Epithelial cell of prostate (primary cell): ENCODE results near the gene KCNK13.
"Not testable (repeated sequence)": the region's sequence is repeated elsewhere in the genome, so short reads cannot be mapped to it uniquely, and the experiment has no call there.

Experiments used
- DNase-seq: peaks from one replicate; pipeline ENCODE4 v3.0.0-alpha.2; 2011; ENCODE audit warnings: low read depth, low spot score
- H3K27ac ChIP-seq: fragments of 450-650 bp; 2 replicates; pipeline ENCODE4 v1.5.1; 2017; ENCODE audit warnings: mild to moderate bottlenecking

Gene KCNK13

DNA sequence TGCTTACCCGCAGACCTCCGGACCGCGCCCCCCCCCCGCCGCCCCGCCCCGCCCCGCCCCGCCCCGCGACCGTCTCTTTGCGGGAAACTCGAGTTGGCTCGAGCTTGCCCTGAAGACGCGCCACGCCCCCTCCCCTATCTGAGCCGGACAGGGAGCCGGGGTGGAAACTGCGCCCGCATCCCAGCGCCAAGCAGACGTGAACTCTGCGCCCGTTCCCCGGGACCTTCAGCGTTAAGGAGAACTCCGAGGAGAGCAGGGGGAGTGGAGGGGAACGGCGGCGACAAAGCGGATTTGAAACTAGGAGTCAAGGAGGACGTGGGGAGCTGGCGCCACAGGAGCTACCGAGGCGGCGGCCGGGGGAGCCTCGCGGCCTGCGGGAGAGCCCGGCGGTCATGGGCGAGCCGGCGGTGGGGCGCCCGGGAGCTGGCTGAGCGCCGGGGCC lies at the start of gene KCNK13:
KCNK13 (plus strand) TSS at position 310 of the 442 bp plus-strand sequence. CDS start 212 bp downstream, outside the sequence.
- no peak for DNase-seq
- H3K27ac ChIP-seq, result no peak within 1 kb of the TSS

DNA sequence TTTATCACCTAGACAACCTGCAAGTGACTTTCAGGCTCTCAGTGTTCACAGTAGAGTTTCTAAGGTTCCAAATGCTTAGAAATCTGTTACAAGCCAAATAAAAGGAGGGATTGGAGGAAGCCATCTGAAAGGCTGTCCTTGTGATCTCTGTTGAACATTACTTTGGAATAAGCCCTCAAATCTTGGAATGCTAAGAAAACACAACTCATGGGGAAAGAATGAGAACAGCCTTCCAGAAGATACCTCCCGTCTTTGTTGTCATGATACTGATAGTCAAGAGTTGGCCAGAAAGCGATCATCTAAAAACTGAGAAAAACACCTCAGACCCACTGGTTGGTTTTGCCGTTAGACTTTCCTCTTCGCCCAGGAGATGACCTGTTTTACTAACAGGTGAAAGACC lies 44.4 kb upstream of the KCNK13 start:
- H3K27ac ChIP-seq, result no peak overlapping the region
- DNase-seq, result no peak

DNA sequence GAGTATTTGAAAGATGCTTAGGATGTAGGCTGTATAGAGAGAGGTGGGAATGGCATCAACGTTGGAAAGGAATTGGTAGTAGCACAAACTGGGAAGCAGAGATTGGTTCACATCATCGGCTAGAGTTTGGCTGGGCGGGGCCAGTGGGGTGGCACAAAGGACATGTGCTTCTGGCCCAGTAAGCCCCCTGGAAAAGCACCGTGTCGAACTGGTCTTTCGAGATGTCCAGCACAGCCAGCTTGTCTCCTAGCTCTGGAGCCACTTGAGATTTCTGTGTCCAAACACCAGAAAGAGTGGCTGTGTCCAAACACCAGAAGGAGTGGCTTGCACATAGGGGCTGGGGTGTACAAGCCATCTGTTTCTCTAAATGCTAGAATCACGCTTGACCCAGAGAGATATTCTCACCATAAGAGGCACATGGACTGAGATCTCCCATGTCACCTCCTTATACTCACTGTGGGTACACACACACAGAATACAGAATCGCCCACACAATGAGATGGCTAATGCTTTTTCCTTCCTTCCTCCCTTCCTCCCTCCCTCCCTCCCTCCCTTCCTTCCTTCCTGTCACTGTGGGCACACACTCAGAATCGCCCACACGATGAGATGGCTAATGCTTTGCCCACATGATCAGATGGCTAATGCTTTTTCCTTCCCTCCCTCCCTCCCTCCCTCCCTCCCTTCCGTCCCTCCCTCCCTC lies 41.8 kb upstream of the KCNK13 start:
- no peak overlapping the region for H3K27ac ChIP-seq
- no peak for DNase-seq

DNA sequence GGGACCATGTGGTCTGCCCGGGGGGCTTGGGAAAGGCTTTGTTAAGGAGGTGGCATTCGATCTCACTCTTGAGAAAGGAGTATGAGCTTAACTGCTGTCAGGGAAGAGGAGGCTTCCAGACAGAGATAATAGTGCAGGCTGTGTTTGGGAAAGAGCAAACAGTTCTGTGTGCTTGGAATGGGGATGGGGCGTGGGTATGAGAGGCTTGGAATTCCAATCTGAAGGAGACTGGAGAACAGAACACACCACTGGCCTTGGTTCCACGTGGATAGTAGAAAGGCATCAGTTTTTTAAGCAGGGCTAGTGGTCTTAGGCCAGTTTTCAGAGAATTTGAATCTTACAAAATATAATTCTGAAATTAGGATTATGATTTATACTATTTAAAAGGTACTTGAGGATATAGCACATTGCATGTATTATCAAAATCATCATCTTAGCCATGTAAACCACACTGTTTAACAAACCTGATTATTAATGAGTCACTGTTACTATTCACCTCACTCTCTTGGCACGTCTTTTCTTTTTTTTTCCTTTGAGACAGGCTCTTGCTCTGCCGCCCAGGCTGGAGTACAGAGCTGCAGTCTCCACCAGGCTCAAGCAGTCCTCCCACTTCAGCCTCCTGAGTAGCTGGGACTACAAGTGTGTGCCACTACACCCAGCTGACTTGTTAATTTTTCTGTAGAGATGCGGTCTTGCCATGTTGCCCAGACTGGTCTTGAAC lies 38.5 kb upstream of the KCNK13 start:
- peak; percentile 16 for DNase-seq
- H3K27ac ChIP-seq, result no peak overlapping the region

DNA sequence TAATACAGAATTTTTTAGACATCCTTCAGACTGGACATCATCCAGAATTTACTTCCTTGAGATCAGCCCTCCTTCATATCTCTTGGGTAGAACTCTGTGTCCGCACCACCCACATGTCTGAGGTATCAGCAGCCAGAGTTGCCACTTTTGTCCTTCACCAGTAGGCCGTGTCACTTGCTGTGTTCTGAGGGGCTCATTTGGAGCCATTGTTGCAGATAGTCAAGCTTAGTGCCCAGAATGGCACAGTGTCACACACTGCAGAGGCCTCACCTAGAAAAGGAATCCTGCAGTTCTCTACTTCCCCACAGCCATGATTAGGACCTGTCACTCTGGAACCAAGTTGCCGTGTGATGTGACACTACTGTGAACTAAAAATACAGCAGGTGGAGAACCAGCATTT lies 36.9 kb upstream of the KCNK13 start:
- no peak overlapping the region for H3K27ac ChIP-seq
- DNase-seq, result no peak

DNA sequence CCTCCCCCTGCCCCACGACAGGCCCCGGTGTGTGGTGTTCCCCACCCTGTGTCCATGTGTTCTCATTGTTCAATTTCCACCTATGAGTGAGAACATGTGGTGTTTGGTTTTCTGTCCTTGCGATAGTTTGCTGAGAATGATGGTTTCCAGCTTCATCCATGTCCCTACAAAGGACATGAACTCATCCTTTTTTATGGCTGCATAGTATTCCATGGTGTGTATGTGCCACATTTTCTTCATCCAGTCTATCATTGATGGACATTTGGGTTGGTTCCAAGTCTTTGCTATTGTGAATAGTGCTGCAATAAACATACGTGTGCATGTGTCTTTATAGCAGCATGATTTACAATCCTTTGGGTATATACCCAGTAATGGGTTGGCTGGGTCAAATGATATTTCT lies 35.2 kb upstream of the KCNK13 start:
- not testable (repeated sequence) for DNase-seq, H3K27ac ChIP-seq

DNA sequence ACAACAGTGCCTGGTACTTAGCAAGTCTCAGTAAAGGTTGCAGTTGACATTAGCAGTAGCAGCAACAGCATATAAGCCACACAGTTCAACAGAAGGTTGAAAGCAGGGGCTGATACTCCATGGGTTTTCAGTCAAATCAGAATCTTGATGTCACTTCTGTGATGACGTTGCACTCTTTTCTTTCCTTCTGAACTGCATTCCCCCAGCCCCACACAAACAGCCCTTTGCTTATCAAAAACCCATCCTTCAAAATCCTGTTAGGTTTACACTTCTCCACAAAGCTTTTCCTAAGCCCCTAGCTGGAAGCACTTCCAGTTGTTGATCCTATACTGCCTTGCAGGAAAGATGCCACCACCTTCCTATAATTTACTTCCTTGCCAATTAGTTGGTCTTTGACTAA lies 34.0 kb upstream of the KCNK13 start:
- no peak overlapping the region for H3K27ac ChIP-seq
- no peak for DNase-seq

DNA sequence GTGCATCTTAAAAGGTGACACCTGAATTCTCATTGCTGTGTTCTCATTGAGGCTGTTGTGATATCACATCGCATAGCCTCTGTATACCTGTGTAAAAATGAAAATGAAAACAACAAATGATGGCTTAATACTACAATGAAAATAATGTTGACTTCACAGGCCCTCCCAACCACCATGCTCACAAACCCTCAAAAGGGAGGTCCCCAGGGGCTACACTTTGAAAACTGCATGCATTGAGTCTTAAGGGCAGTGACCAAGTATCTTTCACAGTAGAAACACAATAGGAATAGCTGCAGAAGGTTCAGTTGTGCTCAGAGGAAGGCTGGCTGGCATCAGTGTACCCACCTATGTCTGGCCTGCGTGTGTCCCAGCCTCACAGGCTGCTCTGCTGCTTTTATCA lies 27.6 kb upstream of the KCNK13 start:
- DNase-seq, result no peak
- H3K27ac ChIP-seq, result no peak overlapping the region

DNA sequence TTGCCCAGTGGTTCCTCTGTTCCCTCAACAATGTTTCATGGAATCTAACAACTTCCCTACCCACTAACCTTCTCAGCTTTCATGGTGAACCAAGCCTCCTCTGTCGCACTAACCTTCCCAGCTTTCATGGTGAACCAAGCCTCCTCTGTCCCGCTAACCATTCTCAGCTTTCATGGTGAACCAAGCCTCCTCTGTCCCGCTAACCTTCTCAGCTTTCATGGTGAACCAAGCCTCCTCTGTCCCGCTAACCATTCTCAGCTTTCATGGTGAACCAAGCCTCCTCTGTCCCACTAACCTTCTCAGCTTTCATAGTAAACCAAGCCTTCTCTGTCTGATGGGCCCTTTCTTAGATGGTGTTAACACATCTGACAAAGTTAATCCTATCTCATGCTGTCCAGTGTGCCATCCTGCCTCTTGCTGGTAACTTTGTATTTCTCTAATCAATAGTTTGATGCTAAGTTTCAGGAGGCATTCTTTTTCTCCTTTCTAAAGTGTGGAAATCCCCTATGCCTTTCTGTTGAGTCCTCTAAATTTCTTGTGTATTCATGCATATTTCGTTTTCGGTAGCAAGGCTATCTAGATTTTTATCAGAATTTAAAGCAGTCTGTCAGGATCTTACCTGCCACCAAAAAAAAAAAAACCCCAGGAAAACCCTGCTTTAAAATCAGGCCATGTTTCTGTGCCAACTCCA lies 26.8 kb upstream of the KCNK13 start:
- no peak overlapping the region for H3K27ac ChIP-seq
- no peak for DNase-seq

DNA sequence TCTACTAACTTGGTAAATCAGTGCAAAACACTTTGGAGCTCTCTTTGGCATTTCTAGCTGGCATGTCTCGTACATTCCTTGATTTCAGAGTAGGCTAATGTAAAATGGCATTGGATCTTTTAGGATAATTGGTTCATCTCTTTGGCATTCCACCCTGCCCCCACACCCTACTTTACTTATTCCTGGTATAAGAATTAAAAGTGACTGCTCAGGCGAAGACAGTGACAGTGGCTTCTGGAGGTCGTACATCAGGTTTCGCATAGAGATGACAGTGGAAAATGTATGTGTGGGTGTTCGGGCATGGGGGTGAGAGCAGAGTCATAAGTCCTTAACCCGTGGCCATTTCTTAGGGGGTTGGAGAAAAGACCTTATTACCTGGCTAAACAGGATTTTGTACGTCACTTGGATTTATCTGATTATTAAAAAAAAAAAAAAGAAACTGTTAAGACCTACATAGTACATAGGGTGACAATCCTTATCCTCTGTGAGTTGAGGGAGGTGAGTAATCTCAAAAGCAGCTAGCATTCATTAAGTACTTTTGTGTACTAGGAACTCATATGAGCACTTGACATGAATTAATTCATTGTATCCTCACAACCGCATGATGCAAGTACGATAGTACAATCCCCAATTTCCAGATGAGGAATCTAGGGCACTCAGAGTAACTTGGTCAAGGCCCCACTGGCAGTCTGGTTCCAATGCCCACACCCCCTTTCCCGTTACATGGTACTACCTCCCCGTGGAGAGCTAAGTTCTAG lies 22.4 kb upstream of the KCNK13 start:
- no peak for DNase-seq
- H3K27ac ChIP-seq, result no peak overlapping the region

DNA sequence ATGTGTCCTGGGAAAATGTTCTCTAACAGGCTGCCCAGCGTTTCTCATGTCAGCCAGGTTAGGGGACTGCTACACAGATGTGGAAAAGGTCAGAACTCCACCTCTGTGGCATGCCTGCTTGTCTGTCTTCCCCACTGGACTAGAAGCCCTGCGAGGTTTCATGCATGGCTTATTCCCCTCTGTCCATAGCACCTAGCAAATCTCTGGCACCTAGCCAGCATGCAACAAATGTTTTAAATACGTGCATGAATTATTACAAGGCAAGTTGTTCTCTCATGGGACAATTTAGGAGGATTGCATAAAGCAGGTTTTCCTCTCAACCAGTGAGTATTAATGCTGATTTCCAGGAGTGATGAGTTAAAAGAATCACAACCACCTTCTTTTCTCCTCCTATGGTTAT lies 21.4 kb upstream of the KCNK13 start:
- H3K27ac ChIP-seq, result no peak overlapping the region
- DNase-seq, result no peak

DNA sequence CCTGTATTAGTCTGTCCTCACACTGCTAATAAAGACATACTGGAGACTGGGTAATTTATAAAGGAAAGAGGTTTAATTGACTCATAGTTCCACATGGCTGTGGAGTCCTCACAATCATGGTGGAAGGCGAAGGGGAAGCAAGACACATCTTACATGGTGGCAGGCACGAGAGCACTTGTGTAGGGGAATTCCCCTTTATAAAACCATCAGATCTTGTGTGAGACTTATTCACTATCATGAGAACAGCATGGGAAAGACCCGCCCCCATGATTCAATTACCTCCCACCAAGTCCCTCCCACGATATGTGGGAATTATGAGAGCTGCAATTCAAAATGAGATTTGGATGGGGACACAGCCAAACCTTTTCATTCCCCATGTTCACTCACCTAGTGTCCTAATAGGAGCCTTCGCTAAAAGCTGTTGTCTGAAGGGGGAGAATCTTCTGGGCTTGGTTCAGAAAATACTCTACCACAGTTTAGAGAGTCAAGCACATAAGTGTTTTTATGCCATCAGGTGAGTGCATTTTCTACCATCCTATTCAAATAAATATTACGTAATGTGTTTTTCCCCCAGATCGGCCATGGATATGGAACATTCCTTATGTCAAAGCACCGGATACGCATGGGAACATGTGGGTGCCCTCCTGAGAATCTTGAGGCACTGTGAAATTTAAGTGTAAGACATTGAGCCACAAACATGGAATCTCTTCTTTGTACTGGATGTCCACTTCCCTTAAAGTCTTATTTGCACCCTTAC lies 19.1 kb upstream of the KCNK13 start:
- no peak for DNase-seq
- H3K27ac ChIP-seq, result no peak overlapping the region

DNA sequence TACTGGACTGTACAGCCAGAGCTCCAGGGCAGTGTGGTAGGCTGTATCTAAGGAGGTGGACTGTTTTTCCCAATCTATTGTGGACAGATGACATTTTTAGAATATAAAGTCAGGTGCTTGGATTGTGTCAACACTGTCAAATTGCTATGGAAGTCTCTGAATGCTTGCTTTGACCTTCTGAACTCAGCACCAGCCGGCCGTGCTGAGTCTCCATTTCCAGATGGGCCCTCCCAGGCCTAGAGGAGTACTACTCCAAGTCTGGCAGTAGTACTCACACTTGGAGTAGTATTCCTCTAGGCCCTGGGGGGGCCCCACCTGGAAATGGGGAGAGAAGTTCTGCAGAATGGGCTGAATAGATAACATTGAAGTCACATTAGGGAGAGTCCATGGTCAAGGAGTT lies 16.2 kb upstream of the KCNK13 start:
- no peak overlapping the region for H3K27ac ChIP-seq
- no peak for DNase-seq

DNA sequence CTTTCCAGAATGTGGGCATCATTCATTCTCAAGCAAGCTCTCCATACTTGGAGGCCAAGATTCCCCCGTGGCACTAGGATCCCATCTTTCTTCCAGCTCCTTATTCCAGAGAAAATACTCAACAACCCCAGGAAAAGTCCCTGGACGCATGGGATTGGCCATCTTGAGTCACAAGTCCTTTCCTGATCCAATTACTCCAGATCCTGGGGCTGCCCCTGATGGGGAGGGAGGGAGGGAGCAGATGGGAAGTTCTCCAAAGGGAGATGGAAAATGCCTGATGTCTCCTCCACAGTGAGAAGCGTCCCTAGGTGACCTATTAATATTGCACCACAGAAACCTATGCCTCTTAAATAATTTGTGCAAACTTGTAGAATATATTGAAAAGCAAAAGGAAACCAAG lies 12.4 kb upstream of the KCNK13 start:
- H3K27ac ChIP-seq, result no peak overlapping the region
- no peak for DNase-seq

DNA sequence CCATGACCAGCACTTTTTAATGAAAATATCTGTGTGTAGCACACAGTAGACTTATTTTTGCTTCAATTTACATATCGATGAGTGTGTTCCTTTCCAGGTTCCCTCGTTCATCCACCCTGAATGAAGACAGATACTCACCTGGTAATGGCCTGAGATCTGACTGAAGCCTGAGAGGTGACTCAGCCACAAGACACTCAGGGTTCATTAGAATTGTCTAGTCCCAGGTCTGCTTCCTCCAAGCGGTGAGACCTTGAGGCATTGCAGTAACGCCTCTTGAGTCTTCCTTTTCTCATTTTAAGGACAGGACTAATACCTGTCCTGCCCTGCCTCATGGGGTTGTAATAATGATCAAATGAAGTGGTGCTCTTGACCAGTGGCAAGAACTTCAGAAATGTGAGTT lies 11.5 kb upstream of the KCNK13 start:
- no peak for DNase-seq
- H3K27ac ChIP-seq, result no peak overlapping the region

DNA sequence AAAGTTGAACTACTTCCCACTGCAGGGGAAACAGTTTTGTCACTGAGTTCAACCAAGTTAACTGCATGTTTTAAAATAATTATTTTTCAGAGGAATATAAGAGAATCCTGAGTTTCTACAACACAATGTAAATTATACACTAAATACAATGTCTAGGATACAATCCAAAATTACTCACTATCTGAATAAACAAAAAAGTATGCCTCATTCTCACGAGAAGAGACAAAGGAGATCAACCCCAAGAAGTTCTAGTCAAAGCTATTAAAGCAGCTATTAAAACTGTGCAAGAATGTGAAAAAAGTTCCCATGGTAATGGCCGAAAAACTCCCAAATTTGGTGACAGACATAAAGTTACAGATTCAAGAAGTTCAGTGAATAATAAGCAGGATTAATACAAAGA lies 8.8 kb upstream of the KCNK13 start:
- no peak overlapping the region for H3K27ac ChIP-seq
- no peak for DNase-seq

DNA sequence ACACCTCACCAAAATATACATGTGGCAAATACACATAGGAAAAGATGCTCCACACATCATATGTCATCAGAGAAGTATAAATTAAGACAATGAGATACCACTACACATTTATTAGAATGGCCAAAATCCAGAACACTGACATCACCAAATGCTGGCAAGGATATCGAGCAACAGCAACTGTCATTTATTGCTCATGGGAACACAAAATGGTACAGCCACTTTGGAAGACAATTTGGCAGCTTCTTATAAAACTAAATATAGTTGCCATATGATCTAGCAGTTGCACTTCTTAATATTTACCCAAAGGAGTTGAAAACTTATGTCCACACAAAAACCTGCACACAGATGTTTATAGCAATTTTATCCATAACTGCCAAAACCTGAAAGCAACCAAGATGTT lies 7.0 kb upstream of the KCNK13 start:
- no peak for DNase-seq
- H3K27ac ChIP-seq, result no peak overlapping the region

DNA sequence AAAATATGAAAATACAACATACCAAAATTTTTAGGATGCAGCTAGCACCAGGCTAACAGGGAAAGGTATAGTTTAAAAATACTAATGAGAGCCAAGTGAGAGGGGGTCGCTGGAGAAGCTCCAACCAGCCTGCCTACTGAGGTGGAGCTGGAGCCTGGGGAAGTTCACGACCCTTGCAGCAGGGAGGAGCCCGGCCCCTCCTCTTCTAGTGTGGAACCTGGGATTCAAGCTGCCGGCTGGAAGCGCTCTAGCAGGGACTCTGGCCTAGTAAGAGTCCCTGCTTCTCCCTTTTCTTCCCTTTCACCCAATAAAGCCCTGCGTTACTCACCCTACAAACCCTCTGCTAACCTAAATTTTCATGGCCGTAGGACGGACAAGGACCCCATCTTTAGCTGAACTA lies 5.0 kb upstream of the KCNK13 start:
- DNase-seq, result no peak
- H3K27ac ChIP-seq, result no peak overlapping the region

DNA sequence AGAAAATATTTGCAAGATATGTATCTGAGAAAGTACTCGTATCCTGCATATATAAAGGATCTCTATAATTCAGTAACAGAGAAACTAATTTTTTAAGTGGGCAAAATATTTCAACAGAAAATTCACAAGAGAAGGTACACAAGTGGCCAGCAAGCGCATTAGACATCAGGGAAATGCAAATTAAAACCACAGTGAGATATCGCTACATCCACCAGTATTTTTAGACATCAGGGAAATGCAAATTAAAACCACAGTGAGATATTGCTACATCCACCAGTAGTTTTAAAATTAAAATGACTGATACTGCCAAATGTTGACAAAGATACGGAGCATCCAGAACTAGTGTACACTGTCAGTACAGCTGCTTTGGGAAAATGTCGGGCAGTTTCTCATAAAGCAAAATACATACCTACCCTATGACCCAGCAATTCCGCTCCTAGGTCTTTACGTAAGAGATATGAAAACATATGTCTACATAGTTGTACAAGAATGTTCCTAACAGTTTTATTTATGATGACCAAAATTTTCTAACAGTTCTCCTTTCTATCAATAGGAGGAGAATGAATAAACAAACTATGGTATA lies 2.8 kb upstream of the KCNK13 start:
- no peak for DNase-seq
- H3K27ac ChIP-seq, result no peak overlapping the region
